AG09309 (cell line): ENCODE data around the gene LDLRAD4.
"Not testable (repeated sequence)": the region's sequence is repeated elsewhere in the genome, so short reads cannot be mapped to it uniquely, and the experiment has no call there.

Source experiments
- DNase-seq: peaks from one replicate; pipeline ENCODE4 v3.0.0-alpha.2; 2010; ENCODE audit warnings: low read depth
- H3K4me3 ChIP-seq: 2 replicates; pipeline ENCODE4 v1.5.1; 2011; ENCODE audit warnings: mild to moderate bottlenecking, low read depth, low read length, moderate library complexity; ENCODE audit not compliant: control insufficient read depth
- TF ChIP-seq, protein P1 (sequence below): IDR thresholded peaks from 2 replicates; pipeline ENCODE4 v1.5.1; 2011; ENCODE audit warnings: mild to moderate bottlenecking, low read depth, low read length, inconsistent platforms; ENCODE audit not compliant: insufficient read depth, control insufficient read depth; ENCODE audit errors: missing control alignments

LDLRAD4 gene

DNA sequence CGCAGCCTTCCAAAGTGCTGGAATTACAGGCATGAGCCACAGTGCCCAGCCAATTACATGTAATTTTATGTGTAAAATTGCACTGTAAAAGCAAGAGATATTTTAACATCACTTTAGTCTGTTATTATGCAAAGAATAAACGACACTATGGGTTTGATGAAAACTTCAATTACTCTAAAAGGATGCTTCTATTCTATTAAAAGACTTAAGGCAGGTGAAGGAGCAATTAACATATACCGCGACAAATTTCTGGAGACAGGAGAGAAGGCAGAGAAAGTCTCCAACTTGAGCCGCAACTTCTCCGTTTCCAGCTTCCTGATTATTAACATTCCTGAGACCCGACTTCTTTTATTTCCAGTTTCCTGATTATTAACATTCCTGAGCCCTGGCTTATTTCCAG lies 454.1 kb downstream of the LDLRAD4 start:
- no peak for DNase-seq
- no peak overlapping the region for H3K4me3 ChIP-seq
- TF ChIP-seq, protein P1, sequence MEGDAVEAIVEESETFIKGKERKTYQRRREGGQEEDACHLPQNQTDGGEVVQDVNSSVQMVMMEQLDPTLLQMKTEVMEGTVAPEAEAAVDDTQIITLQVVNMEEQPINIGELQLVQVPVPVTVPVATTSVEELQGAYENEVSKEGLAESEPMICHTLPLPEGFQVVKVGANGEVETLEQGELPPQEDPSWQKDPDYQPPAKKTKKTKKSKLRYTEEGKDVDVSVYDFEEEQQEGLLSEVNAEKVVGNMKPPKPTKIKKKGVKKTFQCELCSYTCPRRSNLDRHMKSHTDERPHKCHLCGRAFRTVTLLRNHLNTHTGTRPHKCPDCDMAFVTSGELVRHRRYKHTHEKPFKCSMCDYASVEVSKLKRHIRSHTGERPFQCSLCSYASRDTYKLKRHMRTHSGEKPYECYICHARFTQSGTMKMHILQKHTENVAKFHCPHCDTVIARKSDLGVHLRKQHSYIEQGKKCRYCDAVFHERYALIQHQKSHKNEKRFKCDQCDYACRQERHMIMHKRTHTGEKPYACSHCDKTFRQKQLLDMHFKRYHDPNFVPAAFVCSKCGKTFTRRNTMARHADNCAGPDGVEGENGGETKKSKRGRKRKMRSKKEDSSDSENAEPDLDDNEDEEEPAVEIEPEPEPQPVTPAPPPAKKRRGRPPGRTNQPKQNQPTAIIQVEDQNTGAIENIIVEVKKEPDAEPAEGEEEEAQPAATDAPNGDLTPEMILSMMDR = no peak

GRCh38 chr18:13676471-13676870 lies 457.9 kb downstream of the LDLRAD4 start:
- TF ChIP-seq, protein P1 = no peak
- DNase-seq = no peak

DNA sequence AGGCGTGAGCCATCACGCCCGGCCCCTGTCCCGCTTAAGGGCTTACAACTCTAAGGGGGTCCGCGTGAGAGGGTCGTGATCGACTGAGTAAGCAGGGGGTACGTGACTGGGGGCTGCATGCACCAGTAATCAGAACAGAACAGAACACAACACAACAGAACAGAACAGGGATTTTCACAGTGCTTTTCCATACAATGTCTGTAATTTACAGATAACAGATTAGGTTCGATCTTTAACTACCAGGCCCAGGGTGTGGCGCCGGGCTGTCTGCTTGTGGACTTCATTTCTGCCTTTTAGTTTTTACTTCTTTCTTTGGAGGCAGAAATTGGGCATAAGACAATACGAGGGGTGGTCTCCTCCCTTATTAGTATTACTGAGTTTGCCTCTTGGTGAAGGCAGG lies 458.8 kb downstream of the LDLRAD4 start:
- not testable (repeated sequence) for H3K4me3 ChIP-seq, DNase-seq

More at GRCh38 chr18:13676471-13676870, 457.9 kb downstream of the LDLRAD4 start:
- no peak overlapping the region for H3K4me3 ChIP-seq

DNA sequence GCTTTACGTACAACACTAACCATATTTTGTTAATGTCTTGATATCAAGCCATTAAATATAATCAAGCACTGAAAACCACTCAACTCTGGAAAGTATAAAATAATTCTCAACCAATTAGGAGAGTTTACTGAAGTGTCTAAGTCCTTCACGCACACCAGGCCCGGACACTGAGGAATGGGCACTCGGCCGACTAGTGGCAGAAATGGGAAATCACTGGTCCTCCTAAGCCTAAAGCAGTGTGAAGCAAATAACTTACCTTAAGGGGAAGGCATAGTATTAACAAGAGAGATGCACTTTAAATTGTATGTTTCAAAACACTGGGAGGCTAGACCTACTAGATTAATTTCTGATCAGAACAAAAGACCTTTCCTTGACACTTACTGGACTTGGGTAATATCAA lies 462.1 kb downstream of the LDLRAD4 start:
- no peak for DNase-seq
- TF ChIP-seq, protein P1 = peak; percentile 44
- H3K4me3 ChIP-seq = no peak overlapping the region

GRCh38 chr18:13681701-13682100 lies 463.1 kb downstream of the LDLRAD4 start:
- H3K4me3 ChIP-seq = no peak overlapping the region
- TF ChIP-seq, protein P1 = no peak
- no peak for DNase-seq

GRCh38 chr18:13684546-13684945 lies 466.0 kb downstream of the LDLRAD4 start:
- TF ChIP-seq, protein P1 = no peak
- DNase-seq = no peak
- no peak overlapping the region for H3K4me3 ChIP-seq

- TF ChIP-seq, protein P1 = no peak
Measured at GRCh38 chr18:13688191-13689136, 469.9 kb downstream of the LDLRAD4 start.

DNA sequence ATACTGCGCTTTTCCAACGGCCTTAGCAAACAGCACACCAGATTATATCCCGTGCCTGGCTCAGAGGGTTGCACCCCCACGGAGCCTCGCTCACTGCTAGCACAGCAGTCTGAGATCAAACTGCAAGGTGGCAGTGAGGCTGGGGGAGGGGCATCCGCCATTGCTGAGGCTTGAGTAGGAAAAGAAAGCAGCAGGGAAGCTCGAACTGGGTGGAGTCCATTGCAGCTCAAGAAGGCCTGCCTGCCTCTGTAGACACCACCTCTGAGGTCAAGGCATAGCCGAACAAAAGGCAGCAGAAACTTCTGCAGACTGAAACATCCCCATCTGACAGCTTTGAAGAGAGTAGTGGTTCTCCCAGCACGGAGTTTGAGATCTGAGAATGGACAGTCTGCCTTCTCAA lies 471.5 kb downstream of the LDLRAD4 start:
- not testable (repeated sequence) for DNase-seq, H3K4me3 ChIP-seq

More at GRCh38 chr18:13688191-13689136, 469.9 kb downstream of the LDLRAD4 start:
- H3K4me3 ChIP-seq = no peak overlapping the region
- no peak for DNase-seq

DNA sequence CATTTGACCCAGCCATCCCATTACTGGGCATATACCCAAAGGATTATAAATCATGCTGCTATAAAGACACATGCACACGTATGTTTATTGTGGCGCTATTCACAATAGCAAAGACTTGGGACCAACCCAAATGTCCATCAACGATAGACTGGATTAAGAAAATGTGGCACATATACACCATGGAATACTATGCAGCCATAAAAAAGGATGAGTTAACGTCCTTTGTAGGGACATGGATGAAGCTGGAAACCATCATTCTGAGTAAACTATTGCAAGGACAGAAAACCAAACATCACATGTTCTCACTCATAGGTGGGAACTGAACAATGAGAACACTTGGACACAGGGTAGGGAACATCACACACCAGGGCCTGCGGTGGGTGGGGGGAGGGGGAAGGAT lies 476.8 kb downstream of the LDLRAD4 start:
- not testable (repeated sequence) for H3K4me3 ChIP-seq, DNase-seq
